Parathyroid adenoma (tissue), 2 donors: Measurements from ENCODE around the gene PRSS22.

Source experiments
- H2AFZ ChIP-seq: fragments of 300-600 bp; sonication (generic); one replicate; pipeline ENCODE4 v1.7.0; 2017; ENCODE audit warnings: antibody characterized with exemption, mild to moderate bottlenecking
- H3K27ac ChIP-seq: fragments of 300-600 bp; sonication (generic); one replicate; pipeline ENCODE4 v1.7.0; 2017
- H3K27me3 ChIP-seq: fragments of 300-600 bp; sonication (generic); one replicate; pipeline ENCODE4 v1.7.0; 2017; ENCODE audit warnings: low read length; ENCODE audit not compliant: control insufficient read depth, insufficient read depth
- H3K36me3 ChIP-seq: fragments of 300-600 bp; sonication (generic); one replicate; pipeline ENCODE4 v1.7.0; 2017; ENCODE audit warnings: low read length; ENCODE audit not compliant: control insufficient read depth, insufficient read depth
- H3K4me1 ChIP-seq: fragments of 300-600 bp; sonication (generic); one replicate; pipeline ENCODE4 v1.7.0; 2017; ENCODE audit warnings: control low read depth
- H3K4me2 ChIP-seq: fragments of 300-600 bp; sonication (generic); one replicate; pipeline ENCODE4 v1.7.0; 2017; ENCODE audit warnings: low read length
- H3K4me3 ChIP-seq: fragments of 300-600 bp; sonication (generic); one replicate; pipeline ENCODE4 v1.7.0; 2017; ENCODE audit warnings: low read depth, low read length
- H3K79me2 ChIP-seq: fragments of 300-600 bp; sonication (generic); one replicate; pipeline ENCODE4 v1.7.0; 2017; ENCODE audit warnings: control low read depth
- H3K9ac ChIP-seq: fragments of 300-600 bp; sonication (generic); one replicate; pipeline ENCODE4 v1.7.0; 2017; ENCODE audit warnings: mild to moderate bottlenecking
- H3K9me3 ChIP-seq: fragments of 300-600 bp; sonication (generic); one replicate; pipeline ENCODE4 v1.7.0; 2017; ENCODE audit warnings: low read length; ENCODE audit not compliant: control insufficient read depth
- CTCF ChIP-seq: fragments of 300-600 bp; sonication (generic); IDR thresholded peaks from one replicate; pipeline ENCODE4 v1.7.0; 2017; ENCODE audit warnings: antibody characterized with exemption, mild to moderate bottlenecking
- donor health status: primary hyperparathyroidism.

Gene PRSS22

GRCh38 chr16:2806286-2806685, 51.7 kb downstream of the PRSS22 start:
- Histone ChIP-seq H2AFZ (no peak overlapping the region), H3K4me2 (no peak overlapping the region), H3K27me3 (no peaks in the 10 kb centered on the region), H3K9ac (no peak overlapping the region), H3K27ac (no peak overlapping the region), H3K9me3 (no peaks in the 10 kb centered on the region), H3K4me1 (no peaks in the 10 kb centered on the region), H3K79me2 (no peaks in the 10 kb centered on the region), H3K4me3 (no peak overlapping the region), H3K36me3 (no peaks in the 10 kb centered on the region)
- no peak for TF ChIP-seq CTCF

GRCh38 chr16:2804728-2805127, 53.2 kb downstream of the PRSS22 start:
- Histone ChIP-seq H2AFZ (no peak overlapping the region), H3K9ac (no peak overlapping the region), H3K27me3 (no peaks in the 10 kb centered on the region), H3K27ac (no peak overlapping the region), H3K79me2 (no peaks in the 10 kb centered on the region), H3K36me3 (no peaks in the 10 kb centered on the region), H3K9me3 (no peaks in the 10 kb centered on the region), H3K4me2 (no peak overlapping the region), H3K4me3 (no peak overlapping the region), H3K4me1 (no peaks in the 10 kb centered on the region)
- no peak for TF ChIP-seq CTCF

- Histone ChIP-seq H3K36me3 (no peaks in the 10 kb centered on the region), H3K4me3 (no peak overlapping the region), H2AFZ (no peak overlapping the region), H3K4me2 (no peak overlapping the region), H3K27ac (no peak overlapping the region), H3K9ac (no peak overlapping the region), H3K9me3 (no peaks in the 10 kb centered on the region), H3K27me3 (no peaks in the 10 kb centered on the region), H3K79me2 (no peaks in the 10 kb centered on the region), H3K4me1 (no peaks in the 10 kb centered on the region)
- TF ChIP-seq CTCF, result no peak
These were observed 54.3 kb downstream of the PRSS22 start for GRCh38 chr16:2803545-2804195.
